SJCRH30 (cell line): ENCODE data around the gene PLGRKT. TPM values are rescaled to one million over a fixed set of nuclear protein-coding genes. Genes with fewer than 3 reads are reported as not detected.
"Not testable (repeated sequence)": the region's sequence is repeated elsewhere in the genome, so short reads cannot be mapped to it uniquely, and the experiment has no call there.

ENCODE experiments used
- DNase-seq, 2 experiments: peaks; one replicate each; pipeline ENCODE4 v3.0.0-alpha.2; 2015 to 2020
- H3K27ac ChIP-seq: fragments of 250-450 bp; sonication (Bioruptor Pico); 2 replicates; pipeline ENCODE4 v1.5.1; 2020; ENCODE audit warnings: mild to moderate bottlenecking, moderate library complexity
- H3K27me3 ChIP-seq: fragments of 250-450 bp; sonication (Bioruptor Pico); 2 replicates; pipeline ENCODE4 v1.5.1; 2020; ENCODE audit warnings: mild to moderate bottlenecking, moderate library complexity
- H3K36me3 ChIP-seq: fragments of 250-450 bp; sonication (Bioruptor Pico); 2 replicates; pipeline ENCODE4 v1.5.1; 2020; ENCODE audit warnings: mild to moderate bottlenecking, moderate library complexity
- H3K4me1 ChIP-seq: fragments of 250-450 bp; sonication (Bioruptor Pico); 2 replicates; pipeline ENCODE4 v1.5.1; 2020; ENCODE audit warnings: mild to moderate bottlenecking, moderate library complexity
- H3K4me3 ChIP-seq: fragments of 250-450 bp; sonication (Bioruptor Pico); 2 replicates; pipeline ENCODE4 v1.5.1; 2020; ENCODE audit warnings: mild to moderate bottlenecking, moderate library complexity
- H3K9me3 ChIP-seq: fragments of 250-450 bp; sonication (Bioruptor Pico); replicated peaks from 2 replicates; pipeline ENCODE4 v1.5.1; 2020; ENCODE audit warnings: mild to moderate bottlenecking, moderate library complexity
- total RNA-seq: library from RNA; depleted of rRNA; stranded (reverse); fragments of >200 nt; shearing (Covaris generic); gene quantifications from 2 replicates; pipeline ENCODE4 v1.2.3, GENCODE V29; 2014; rRNA removed

Gene PLGRKT, protein sequence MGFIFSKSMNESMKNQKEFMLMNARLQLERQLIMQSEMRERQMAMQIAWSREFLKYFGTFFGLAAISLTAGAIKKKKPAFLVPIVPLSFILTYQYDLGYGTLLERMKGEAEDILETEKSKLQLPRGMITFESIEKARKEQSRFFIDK
- total RNA-seq, result 7.9 and 9.8 TPM in 2 replicates

DNA sequence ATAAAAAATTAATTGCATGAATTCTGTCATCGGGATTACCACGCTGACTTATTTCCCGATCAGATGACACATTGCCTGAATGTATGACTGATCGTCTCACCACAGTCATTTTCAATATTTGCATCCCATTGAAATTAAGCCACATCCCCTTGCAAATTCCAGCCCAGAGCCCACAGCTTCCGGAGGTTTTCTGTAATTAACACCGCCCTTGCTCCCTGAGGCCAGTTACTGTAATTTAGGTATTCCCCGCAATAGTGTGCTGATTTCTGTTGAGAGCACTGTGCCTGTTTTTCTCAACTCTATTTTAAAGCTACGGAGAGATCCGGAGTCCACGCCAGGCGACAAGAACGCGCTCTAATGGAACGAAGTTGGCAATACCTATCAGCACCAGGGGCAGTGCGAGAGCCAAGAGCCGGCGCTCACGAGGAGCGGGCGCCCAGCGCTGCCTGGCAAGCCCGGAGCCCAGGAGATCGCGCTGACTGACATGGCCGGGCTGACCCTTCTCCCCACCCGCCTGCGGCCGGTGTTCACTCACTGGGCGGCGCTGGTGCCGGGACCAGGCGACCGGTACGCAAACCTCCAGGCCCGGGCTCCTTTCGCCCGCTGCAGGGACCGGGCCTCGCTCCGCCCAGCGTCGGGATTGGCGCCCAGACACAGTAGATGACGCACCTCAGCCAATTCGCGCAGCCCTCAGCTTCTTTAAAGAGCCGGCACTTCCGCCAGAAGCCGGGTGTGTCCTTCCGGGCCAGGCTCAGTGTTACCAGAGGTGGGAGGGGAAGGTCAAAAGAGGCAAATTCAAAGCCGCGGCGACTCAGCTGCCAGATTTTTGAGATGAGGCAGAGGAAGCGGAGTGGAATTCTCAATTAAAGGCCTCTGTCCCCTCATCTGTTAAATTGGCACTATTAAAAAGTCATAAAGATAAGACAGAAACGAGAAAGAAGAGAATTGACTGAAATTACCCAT lies at the start of gene PLGRKT:
Gene PLGRKT, minus strand, starts transcription at position 672 of the 963 bp plus-strand sequence. CDS start 5,948 bp downstream, outside the sequence.
- peak; percentile 88 to 91 for DNase-seq
- Histone ChIP-seq H3K4me1 (0 out of 2 replicates have a peak, but pooled peaks cover 3% of the 10 kb centered on the region), H3K36me3 (no peaks in the 10 kb centered on the region), H3K27ac (peak within 1 kb of the TSS; percentile 70), H3K9me3 (no peaks in the 10 kb centered on the region), H3K27me3 (no peaks in the 10 kb centered on the region), H3K4me3 (peak within 1 kb of the TSS; percentile 61)

DNA sequence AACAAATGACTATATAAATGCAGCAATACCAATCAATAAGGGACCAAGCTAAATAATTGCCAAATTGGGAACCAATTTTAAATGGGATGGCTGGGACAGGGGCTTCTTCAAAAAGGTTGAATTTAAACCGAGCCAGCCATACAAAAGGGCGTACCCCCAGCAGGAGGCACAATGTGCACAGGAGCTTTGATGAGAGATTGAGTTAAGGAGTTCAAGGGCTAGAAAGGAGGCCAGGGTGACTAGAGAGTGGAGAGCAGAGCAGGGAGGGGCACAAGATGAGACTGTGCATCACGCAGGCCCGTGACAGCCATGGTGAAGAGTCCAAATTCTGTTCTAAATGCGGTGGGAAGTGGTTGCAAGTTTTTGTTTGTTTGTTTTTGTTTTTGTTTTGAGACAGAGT lies 49.3 kb upstream of the PLGRKT start:
- Histone ChIP-seq H3K36me3 (no peaks in the 10 kb centered on the region), H3K9me3 (no peaks in the 10 kb centered on the region), H3K27ac (no peak overlapping the region), H3K4me3 (no peak overlapping the region), H3K27me3 (no peaks in the 10 kb centered on the region), H3K4me1 (no peaks in the 10 kb centered on the region)
- no peak for DNase-seq

DNA sequence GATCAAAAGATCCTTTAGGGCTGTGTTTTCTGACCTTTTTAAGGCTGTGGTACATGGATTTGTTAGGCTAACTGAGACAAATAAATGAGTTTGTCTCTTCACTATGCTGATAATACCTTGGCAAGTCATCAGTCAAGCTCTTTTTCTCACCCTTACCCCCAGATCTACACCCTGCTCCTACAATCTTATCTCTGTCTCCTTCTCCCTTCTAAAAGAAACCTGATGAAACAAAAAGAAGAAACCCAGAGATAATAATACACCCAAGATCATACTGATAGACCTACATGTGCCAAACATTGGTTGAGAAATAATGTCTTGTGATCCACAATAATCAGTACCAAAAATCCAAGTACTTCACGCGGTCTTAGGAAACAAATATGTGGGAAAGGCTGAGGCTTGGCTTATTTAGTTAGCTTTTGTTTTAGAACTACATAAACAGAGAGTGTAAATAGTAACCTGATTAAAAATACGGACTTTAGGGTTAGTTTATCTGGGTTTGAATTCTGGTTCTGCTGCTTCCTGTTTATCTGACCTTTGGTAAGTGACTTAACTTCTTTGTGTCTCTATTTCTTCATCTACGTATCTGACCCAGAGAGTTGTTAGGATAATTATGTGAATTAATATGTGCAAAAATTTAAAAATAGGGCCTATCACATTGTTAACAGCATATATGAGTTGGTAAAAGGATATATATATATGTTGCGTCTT lies 47.8 kb upstream of the PLGRKT start:
- Histone ChIP-seq H3K4me1 (no peaks in the 10 kb centered on the region), H3K36me3 (no peaks in the 10 kb centered on the region), H3K4me3 (no peak overlapping the region), H3K27ac (no peak overlapping the region), H3K27me3 (no peaks in the 10 kb centered on the region), H3K9me3 (no peaks in the 10 kb centered on the region)
- DNase-seq, result no peak

DNA sequence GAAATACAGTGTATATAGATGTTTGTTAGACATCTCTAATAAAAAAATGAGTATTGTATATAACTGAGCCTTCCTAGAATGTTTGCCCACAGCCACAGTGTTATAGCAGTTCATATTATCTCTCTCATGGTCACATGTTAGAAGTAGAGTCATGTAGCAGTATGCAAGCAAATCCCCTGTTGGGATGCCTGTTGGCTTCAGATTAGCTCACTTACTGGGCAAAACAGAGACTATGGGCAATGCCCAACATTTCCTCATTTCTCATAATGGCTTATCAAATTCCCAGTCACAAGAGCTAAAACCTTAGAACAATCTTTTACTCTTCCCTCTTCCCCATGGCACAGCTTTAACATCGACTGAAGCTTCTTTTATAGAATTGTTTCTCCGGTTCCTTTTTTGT lies 45.6 kb upstream of the PLGRKT start:
- Histone ChIP-seq H3K4me1 (no peaks in the 10 kb centered on the region), H3K4me3 (no peak overlapping the region), H3K36me3 (no peaks in the 10 kb centered on the region), H3K9me3 (no peaks in the 10 kb centered on the region), H3K27ac (no peak overlapping the region), H3K27me3 (no peaks in the 10 kb centered on the region)
- no peak for DNase-seq

DNA sequence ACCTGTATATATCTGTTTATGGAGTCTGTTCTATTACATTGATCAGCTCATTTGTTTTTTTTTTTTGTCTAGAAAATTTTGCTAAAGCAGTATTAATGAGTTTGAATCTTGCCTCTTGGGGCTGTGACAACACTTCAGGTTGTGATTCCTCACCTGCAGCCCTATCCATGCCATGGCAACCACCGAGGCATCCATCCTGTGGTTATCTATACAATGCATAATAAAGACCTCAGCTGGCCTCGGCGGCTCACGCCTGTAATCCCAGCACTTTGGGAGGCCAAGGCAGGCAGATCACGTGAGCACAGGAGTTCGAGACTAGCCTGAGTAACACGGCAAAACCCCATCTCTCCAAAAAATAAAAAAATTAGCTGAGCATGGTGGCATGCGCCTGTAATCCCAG lies 44.5 kb upstream of the PLGRKT start:
- Histone ChIP-seq H3K4me3 (no peak overlapping the region), H3K27me3 (no peaks in the 10 kb centered on the region), H3K4me1 (no peaks in the 10 kb centered on the region), H3K27ac (no peak overlapping the region), H3K36me3 (no peaks in the 10 kb centered on the region), H3K9me3 (no peaks in the 10 kb centered on the region)
- no peak for DNase-seq

DNA sequence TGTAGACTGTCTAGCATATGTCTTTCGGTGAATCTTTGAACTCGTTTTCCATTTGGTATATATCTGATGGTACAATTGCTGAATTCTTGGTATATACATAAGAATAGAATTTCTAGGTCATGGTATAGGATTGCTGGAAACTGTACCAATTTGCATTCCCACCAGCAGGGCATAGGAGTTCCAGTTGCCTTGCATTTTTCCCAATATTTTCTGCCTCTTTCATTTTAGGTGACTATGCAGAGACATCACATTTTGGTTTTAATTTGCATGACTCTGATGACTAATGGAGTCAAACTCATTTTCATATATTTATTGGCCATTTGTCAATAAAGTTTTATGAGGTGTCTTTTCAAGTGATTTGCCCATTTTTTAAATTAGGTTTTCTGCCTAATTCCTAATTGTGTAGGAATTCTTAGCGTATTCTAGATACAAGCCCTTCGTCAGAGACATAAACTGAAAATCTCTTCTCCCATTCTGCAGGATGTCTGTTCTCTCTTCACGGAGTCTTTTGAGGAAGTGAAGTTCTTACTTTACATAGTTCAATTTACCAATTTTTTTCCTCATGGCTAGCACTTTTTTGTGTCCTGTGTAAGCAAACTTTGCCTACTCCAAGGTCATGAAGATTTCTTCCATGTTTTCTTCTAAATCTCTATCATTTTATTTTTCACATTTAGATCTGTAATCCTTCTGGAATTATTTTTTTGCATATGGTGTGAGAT lies 43.8 kb upstream of the PLGRKT start:
- Histone ChIP-seq H3K9me3 (no peaks in the 10 kb centered on the region), H3K4me1 (no peaks in the 10 kb centered on the region), H3K4me3 (no peak overlapping the region), H3K36me3 (no peaks in the 10 kb centered on the region), H3K27ac (no peak overlapping the region), H3K27me3 (no peaks in the 10 kb centered on the region)
- no peak for DNase-seq

DNA sequence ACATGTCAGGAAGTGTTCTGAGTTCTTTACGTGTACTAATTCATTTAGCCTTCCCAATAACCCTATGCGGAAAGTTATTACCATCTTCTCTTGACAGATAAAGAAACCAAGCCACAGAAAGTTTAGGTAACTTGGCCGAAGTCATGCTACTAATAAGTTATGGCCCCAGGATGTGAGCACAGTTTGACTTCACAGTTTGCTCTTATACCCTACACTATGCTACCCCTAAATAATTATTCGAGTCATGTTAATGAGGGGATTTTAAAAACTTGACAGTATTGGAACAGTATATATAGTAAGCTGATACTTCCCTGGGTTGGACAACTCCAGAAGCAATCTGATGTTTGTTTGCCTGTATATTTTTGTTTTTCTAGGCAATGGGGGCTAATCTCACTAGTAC lies 43.2 kb upstream of the PLGRKT start:
- H3K4me1 ChIP-seq, result no peaks in the 10 kb centered on the region
- no peak for DNase-seq
- no peaks in the 10 kb centered on the region for H3K9me3 ChIP-seq
- H3K4me3 ChIP-seq, result no peak overlapping the region
- no peaks in the 10 kb centered on the region for H3K36me3 ChIP-seq
- no peaks in the 10 kb centered on the region for H3K27me3 ChIP-seq
- H3K27ac ChIP-seq, result no peak overlapping the region

DNA sequence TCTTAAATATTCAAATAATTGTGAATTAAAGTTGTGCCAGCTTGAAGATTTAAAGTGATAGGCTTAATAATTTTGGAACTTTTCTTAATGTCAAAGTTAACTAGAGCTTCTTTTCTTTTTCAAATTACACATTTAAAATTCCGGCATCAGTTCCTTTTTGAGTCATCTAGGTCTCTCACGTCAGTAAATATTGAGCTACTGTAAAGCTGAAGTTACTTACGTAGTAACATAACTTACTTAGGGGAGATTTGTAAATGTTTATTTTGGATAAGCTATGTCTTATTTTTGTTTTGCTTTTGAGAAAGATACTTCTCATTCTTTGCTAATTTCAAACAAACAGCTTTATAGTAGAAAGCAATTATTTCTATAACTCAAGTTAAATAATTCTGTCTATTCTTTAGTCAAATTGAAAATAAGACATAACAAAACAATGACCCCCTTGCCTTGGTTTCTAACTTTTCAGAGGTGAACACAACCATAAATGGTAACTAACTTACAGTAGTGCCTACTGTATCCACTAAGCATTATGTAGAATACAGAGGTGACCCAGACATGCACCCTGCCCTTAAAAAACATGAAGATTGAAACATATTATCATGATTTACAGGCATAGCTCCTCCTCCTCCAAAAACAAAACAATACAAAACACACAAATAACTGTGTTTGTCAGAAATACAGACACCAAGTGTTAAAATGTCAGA lies 42.4 kb upstream of the PLGRKT start:
- no peak overlapping the region for H3K27ac ChIP-seq
- H3K36me3 ChIP-seq, result no peaks in the 10 kb centered on the region
- H3K4me1 ChIP-seq, result no peaks in the 10 kb centered on the region
- no peak for DNase-seq
- H3K9me3 ChIP-seq, result peaks cover 2% of the 10 kb centered on the region; the same call in 1 of the 2 replicates
- H3K27me3 ChIP-seq, result no peaks in the 10 kb centered on the region
- H3K4me3 ChIP-seq, result no peak overlapping the region

DNA sequence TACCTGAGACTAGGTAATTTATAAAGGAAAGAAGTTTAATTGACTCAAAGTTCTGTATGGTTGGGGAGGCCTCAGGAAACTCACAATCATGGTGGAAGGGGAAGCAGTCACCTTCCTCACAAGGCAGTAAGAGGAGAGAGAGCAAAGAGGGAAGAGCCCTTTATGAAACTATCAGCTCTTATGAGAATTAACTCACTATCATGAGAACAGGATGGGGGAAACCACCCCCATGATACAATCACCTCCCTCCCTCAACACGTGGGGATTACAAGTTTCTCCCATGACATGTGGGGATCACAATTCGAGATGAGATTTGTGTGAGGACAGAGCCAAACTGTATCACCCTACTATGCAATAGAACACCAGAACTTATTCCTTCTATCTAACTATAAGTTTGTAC lies 40.5 kb upstream of the PLGRKT start:
- Histone ChIP-seq H3K4me3 (no peak overlapping the region), H3K27ac (no peak overlapping the region), H3K36me3 (no peaks in the 10 kb centered on the region), H3K9me3 (peaks cover 2% of the 10 kb centered on the region; the same call in 1 of the 2 replicates), H3K27me3 (no peaks in the 10 kb centered on the region), H3K4me1 (no peaks in the 10 kb centered on the region)
- no peak for DNase-seq

DNA sequence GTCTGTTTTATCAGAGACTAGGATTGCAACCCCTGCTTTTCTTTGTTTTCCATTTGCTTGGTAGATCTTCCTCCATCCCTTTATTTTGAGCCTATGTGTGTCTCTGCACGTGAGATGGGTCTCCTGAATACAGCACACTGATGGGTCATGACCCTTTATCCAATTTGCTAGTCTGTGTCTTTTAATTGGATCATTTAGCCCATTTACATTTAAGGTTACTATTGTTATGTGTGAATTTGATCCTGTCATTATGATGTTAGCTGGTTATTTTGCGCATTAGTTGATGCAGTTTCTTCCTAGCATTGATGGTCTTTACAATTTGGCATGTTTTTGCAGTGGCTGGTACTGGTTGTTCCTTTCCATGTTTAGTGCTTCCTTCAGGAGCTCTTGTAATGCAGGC lies 37.9 kb upstream of the PLGRKT start:
- not testable (repeated sequence) for H3K27me3 ChIP-seq, H3K4me1 ChIP-seq, H3K27ac ChIP-seq, H3K9me3 ChIP-seq, H3K4me3 ChIP-seq, DNase-seq, H3K36me3 ChIP-seq

DNA sequence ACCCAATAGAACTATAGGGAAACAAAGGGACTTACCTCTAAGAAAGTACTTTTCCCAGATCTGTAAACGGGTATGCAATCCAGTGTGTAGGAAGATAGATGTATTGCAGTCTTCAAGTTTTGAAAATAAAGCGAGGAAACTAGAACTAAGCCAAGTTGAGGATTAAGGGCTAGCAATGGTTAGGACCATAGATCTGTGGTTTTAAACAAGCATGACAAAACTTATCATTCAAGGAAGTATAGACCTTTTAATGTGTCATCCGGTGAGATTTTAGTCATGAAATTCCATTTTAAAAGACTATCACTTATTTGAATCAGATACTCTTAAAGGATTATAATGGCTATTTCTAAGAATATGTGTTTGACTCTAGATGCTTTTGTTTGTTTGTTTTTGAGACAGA lies 33.1 kb upstream of the PLGRKT start:
- no peak overlapping the region for H3K27ac ChIP-seq
- peaks cover 6% of the 10 kb centered on the region; the same call in 1 of the 2 replicates for H3K4me1 ChIP-seq
- no peak overlapping the region for H3K4me3 ChIP-seq
- no peaks in the 10 kb centered on the region for H3K36me3 ChIP-seq
- H3K27me3 ChIP-seq, result no peaks in the 10 kb centered on the region
- DNase-seq, result no peak
- H3K9me3 ChIP-seq, result peaks cover 2% of the 10 kb centered on the region; the same call in 1 of the 2 replicates

DNA sequence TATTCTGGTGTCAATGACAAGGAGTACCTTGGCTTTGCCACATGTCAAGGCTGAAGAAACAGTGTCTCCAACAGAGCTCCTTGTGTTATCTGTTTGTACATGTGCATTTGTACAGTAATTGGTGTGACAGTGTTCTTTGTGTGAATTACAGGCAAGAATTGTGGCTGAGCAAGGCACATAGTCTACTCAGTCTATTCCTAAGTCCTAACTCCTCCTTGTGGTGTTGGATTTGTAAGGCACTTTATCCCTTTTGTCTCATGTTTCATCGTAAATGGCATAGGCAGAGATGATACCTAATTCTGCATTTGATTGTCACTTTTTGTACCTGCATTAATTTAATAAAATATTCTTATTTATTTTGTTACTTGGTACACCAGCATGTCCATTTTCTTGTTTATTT lies 32.4 kb upstream of the PLGRKT start:
- DNase-seq, result peak in 1 of 2 experiments; percentile 24
- H3K4me3 ChIP-seq, result no peak overlapping the region
- H3K27ac ChIP-seq, result no peak overlapping the region
- no peaks in the 10 kb centered on the region for H3K9me3 ChIP-seq
- H3K36me3 ChIP-seq, result no peaks in the 10 kb centered on the region
- no peaks in the 10 kb centered on the region for H3K27me3 ChIP-seq
- H3K4me1 ChIP-seq, result peaks cover 6% of the 10 kb centered on the region; the same call in 1 of the 2 replicates

DNA sequence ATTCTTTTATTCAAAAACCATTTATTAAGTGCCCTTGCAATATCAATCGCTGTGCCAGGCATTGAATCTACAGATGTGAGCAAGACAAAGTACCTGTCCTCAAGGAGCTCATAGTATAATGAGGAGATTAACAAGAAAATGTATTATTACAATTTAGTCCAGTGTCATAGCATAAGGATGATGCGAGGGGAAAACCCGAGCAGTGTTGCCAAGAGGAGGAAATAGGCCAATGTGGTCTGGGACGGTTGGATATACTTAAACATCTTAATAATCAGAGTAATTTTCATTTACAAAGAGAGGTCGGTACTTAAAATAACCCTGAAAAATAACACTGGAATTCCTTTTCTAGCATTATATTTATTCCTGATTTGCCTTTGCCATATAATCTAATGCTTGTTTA lies 31.1 kb upstream of the PLGRKT start:
- no peak overlapping the region for H3K4me3 ChIP-seq
- no peaks in the 10 kb centered on the region for H3K36me3 ChIP-seq
- peaks cover 6% of the 10 kb centered on the region; the same call in 1 of the 2 replicates for H3K4me1 ChIP-seq
- no peak for DNase-seq
- no peaks in the 10 kb centered on the region for H3K27me3 ChIP-seq
- no peaks in the 10 kb centered on the region for H3K9me3 ChIP-seq
- no peak overlapping the region for H3K27ac ChIP-seq

DNA sequence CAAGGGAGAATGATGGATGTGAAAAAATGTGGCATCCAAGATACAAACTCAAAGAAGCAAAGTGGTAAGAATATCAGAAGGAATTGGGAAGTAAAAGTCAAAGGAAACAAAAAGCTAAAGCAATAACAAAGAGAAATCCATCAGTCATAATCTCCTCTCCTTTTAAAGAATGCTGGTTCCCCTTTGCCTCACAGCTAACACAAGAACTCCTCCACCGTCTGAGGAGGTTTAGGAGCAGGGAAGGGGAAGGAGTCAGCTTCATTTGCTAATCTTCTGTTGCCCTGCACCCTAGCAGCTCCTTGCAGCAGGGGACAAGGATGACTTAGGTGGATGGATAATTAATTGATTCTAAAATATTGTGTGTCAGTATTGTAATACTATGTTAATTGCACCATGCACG lies 29.0 kb upstream of the PLGRKT start:
- peaks cover 6% of the 10 kb centered on the region; the same call in 1 of the 2 replicates for H3K4me1 ChIP-seq
- H3K27ac ChIP-seq, result no peak overlapping the region
- DNase-seq, result no peak
- no peaks in the 10 kb centered on the region for H3K27me3 ChIP-seq
- no peak overlapping the region for H3K4me3 ChIP-seq
- H3K9me3 ChIP-seq, result no peaks in the 10 kb centered on the region
- no peaks in the 10 kb centered on the region for H3K36me3 ChIP-seq
